NCI-H345 treated with DMSO at 0.1 percent for 48 hours (cell line): ENCODE results near the gene TAF3.

Source experiments
- DNase-seq: peaks from one replicate; lab custom pipeline; 2025; ENCODE audit not compliant: unreplicated experiment; lab: John Stamatoyannopoulos, UW

Gene TAF3

DNA sequence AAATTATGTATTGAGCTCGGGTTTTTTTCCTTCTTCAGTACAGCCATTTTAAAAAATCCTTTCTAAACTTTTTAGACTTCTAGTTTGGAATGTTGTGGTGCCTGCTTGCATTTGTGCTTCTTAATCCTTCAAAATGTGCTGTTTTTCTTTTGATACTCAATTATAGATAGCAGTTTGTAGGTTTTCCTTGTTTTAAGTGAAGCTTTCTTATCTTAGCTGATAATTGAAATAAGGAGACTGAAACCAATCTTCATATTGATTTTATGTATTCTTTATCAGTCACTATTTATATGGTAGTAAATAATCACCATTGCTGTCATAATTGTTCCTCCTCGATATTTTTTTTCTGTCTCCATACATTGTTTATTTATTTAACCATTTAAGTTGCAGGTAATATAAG, 56.6 kb downstream of the TAF3 start:
- DNase-seq = no peak

DNA sequence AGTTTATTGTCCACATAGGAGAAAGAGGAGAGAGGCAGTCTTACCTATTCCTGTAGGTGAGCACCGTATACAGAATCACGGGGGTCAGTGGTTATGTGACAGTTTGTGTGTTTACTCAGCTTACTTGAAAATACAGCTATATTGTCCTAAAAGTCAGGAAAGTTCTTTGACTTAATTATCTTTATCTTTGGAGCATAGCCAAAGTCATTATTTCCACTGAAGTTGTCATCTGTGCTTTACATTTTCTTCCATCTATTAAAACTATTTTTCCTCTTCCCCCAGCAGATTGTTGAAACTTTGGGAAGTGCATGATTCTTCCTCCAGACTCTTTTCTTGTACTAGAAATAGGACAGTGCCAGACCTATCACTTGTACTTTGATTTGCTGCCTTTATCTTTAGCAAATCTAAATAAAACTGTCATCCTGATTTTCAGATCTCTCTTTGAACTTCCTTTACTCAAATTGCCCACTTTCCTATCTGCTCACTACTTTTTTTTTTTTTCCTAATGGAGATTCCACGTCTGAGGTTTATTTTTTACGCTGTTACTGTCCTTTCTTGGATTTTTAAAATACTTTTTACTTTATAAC, 58.3 kb downstream of the TAF3 start:
- no peak for DNase-seq

DNA sequence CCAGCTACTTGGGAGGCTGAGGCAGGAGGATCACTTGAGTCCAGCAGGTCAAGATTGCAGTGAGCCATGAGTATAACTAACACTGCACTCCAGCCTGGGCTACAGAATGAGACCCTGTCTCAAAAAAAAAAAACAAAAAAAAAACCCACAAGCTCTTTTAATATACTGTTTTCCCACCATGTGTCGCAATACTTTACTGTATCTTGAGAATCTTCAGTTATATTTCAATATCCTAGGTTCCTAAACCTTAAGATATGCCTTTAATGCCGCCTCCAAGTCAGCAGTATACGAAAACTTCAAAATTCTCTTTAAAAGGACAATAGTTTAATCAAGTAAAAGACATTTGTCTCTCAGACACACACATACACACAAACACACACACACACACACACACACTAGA, 62.8 kb downstream of the TAF3 start:
- DNase-seq = no peak

DNA sequence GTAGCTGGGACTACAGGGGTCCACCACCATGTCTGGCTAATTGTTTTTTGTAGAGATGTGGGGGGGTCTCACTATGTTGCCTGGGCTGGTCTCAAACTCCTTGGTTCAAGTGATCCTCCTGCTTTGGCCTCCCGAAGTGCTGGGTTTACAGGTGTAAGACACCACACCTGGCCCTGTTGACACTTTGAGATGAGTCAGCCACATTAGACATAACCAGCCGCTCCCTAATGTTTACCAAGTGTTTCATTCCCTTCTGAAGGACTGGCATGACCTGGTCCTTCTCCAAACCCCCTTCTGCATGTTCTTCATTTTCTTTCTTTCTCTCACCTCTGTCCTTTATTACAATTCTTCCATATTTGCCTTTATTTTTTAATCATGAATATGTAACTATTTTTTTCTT, 67.8 kb downstream of the TAF3 start:
- DNase-seq = no peak

DNA sequence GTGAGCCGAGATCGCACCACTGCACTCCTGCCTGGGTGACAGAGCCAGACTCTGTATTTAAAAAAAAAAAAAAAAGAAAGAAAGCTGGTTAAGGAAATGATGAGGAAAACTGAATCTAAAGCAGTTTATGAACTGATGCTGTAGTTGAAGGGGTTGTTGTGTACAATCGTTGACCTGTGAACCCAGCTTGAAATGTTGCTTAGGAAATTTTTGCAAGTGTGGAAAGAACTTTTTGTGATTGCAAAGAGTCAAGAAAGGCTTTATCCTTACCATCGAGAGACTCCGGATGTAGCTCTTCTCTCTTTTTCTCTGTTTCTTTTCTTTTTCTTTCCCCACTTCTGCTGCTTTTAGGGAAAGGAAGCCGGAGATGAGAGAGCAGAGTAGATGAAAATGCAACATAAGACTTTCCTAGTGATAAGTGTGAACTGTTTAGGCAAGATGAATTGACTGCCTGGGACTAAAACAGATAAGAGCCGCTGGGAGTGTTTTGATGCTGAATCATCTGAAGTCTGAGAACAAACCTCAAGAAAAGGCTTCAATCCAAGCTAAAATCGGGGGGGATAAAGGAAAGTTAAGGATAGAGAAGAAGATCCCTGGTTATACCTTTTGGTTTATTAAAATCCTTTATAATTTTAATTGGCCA, 69.0 kb downstream of the TAF3 start:
- no peak for DNase-seq

DNA sequence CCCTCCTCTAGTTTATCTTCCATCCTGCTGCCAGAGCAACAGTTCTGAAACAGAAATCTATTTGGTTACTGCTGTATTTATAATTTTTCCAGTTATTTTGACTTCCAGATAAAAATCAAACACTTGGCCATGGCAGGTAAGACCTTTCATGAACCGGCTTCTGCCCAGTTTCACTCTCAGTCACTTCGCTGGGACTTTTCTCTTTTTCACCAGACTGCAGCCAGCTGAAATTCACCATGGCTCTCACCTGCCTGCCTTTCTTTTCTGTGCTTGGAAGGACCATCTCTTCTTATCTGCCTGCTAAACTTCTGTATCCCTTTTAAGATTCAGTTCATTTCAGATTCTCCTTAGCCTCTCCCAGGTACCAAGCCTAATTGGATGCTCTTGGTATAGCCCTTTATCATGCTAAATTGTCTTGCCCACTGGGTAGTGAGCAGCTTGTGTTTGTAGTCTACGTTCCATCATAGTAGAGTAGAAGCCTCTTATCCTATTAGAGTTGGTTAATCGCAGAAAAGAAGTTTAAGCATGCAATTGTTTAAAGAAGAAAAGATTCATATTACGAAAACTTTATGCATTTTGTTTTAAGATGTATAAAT, 71.7 kb downstream of the TAF3 start:
- DNase-seq = no peak

DNA sequence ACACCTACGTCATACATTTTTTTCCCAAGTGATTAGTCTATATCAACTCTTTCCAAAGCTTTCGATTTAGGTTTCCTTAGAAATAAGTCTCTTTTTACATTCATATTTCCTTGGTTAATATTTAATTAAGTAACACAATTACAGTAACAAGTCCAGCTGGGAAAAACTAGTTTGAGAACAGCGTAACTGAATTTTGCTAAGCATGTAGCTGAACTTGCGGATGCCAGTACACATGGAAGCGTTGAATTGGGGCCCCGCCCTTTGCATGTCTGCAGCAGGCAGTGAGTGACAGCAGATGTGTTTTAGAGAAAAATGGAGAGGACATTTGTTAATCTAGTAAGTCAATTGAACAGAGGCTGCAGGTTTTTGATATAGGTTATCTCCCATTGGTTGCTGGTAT, 72.5 kb downstream of the TAF3 start:
- DNase-seq = no peak

DNA sequence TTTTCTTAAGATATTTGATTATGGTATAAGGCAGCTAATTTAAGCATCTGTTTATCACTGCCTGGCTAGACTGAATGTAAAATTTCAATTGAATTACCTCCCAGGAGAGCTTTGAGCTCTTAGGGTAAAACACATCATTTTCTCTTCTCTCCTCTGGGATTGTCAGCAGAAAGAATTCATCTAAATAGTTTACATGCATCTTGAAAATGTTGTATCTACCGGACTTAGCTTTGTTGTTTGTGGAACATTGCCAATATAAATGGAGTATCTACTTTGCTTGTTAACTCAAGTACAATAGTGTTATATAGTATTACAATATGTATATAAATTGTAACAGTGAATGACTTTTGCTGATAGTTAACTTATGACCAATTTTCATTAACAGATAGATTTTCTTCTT, 73.3 kb downstream of the TAF3 start:
- no peak for DNase-seq

DNA sequence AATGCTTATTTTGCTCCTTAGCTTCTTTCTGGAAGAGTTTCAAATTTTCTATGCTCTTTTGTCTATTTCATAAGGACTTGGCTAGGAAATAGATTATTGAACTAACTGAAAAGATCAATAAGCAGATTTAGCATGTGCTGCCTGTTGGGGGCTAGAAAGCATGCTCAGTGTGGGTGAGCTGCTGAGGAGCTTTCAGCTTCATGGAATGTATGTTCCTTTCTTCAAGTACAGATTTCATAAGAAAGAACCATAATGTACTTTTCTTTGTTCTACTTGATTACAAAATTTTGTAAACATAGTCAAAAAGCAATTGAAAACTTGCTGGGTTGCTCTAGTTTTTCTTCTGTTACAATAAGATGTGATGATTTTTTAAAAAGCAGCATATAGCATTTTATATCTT, 73.8 kb downstream of the TAF3 start:
- DNase-seq = no peak

DNA sequence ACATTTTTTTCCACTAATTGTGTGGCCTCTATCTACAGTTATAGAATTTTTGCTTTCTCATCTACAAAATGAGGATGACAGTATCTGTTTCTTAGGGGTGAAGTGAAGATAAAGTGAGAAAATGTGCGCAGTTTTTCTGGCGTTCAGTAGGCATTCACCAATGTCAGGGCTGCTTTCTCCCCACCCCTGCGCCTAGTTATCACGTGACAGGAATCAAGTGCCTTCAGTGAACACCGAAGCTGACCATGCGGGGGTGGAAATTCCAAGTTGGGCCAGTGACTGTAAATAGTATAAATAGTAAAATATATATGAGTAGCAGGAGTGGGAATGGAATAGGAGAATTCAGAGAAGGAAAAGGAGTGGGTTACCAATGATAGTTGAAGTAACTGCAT, 77.4 kb downstream of the TAF3 start:
- no peak for DNase-seq

DNA sequence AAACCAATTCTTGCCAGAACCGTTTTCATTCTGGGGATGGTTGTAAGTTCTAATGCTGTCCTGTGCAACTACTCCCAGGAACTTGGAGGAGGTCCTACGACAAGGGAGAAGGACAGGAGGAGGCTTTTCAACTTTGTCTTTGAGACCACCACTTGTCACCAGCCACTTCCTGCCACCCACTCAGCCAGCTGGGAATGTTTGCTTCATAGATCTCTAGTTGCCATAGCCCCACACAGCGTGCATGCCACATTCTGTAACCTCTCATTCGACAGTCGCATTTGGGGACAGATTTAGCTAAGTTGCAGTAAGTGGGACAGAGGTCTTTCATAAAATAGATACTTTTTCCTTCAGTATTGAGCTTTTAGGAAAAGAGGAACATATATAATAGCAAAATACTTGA, 78.0 kb downstream of the TAF3 start:
- DNase-seq = no peak

DNA sequence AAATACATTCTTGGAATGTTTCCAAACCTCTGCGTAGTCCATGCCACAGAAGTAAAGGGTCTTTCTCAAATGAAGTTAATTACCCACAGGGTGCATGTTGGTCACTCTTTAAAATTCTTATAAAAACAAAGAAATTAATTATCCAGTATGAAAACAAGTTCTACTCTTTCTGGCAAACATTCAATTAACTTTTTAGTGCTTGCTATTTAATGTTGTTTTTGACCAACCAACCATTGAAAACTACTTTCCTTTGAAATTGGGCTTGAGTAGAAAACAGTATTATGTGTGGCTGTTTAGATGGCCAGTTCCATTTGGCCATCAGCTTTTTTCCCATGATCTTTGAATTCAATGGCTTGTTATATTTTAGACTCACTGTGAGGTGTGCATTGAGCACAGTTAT, 83.0 kb downstream of the TAF3 start:
- DNase-seq = no peak

DNA sequence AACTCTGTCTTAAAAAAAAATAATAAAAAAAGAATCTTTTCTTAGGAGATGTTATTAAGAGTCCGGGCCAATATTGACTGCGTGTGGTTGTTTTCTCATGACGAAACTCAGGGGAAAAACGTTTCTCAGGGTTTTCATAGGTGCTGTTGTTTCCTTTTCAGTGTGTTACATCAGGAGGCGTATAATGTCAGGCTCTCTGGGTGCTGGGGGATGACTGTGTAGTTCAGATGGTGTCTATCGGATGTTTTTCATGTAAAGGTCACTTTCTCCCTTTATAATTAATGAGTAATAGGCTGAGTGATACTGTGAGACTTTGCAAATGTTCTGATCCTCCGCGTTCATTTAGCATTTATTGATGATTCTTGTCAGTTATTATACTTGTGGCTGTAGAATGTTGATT, 84.1 kb downstream of the TAF3 start:
- DNase-seq = no peak

DNA sequence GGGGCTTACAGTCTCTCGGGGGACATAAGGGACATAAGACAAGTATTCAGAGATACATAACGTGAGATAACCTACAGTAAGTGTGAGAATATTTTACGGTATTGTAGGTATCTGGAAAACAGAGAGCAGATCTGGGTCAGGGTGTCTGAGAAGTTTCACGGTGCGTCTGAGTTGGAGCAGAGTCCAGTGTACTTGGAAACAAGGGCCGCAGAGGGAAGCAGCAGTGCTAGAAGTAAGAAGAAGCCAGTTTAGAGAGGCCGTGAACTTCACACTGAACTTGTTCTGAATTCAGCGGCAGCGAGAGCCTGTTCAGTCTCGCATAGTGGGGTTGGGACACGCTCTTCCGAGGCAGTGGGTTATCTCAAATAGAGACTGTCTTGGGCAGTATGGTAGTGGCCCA, 85.5 kb downstream of the TAF3 start:
- no peak for DNase-seq

DNA sequence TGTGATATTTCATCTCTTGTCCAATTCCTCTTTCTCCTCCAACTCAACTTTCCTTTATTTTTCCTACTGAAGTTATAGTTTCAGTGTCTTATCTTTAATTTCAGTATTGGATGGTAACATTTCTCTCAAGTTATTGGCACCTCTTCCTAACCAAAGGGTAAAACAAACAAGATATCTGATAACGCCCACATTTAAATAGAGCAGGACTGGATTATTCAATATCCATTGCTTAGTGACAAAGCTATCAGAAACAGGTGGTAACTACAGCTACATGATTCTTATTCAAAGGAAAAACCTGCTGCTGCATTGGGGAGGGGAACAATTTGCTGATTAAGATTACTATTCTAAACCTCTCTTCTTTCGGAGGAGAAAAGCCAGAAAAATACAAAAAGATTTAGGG, 87.8 kb downstream of the TAF3 start:
- no peak for DNase-seq

DNA sequence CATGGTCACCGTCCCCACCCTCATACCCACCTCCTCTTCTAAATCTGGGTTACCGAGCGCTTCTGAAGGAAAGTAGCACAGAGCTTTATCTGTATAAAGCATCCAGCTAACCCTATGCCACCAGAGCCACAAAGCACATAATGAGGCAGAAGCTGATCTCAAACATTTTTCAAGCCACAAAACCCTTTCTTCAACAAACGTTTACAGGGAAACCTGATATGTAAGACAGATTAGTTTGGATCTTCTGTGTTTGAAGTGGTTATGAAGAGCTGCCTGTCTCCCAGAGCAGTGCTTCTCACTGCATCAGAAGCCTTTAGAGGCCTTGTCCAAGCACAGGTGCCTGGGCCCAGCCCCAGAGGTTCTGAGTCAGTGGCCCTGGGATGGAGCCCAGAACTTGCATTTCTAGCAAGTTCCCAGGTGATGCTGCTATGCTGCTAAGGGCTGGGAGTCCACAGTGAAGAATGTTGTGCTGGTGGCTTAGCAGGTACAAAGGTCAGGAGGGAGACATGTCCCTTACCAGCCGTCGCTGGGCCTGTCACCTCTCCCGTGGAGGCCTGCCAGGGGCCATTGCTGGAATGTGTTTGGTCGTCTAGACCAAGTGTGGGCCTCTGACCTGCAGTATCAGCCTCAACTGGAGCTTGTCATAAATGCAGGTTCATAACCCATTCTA, 90.4 kb downstream of the TAF3 start:
- no peak for DNase-seq

DNA sequence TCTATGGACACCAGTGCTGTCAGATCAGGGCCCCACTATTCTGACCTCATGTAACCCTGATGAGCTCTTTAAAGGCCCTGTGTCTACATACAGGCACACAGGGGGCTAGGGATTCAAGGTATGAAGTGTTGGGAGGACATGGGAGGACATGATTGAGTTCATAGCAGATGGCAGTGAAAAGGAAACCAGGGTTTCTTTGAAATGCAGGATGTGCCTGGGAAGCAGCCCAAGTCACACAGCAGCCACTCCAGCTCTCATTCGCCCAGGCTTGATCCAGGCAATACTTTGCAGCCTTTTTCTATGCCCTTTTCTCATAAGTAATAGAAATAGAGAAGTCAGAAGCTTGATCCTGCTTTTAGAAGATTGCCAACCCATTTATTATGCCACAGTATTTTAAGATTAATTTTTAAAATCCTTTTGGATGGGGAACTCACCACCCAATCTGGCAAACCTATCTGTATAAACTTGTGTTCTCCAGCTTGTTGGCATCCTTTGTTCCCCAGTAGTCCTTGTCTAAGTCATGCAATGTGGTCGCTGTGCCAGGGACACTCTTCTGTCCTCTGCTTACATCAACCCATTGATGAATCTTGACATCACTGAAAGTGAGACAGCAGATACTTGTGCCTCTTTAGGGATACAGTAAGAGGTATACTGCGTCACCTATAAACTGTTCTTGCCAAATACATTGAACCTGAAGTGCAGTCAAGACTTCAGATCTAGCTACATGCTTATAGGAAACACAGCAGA, 95.0 kb downstream of the TAF3 start:
- no peak for DNase-seq

DNA sequence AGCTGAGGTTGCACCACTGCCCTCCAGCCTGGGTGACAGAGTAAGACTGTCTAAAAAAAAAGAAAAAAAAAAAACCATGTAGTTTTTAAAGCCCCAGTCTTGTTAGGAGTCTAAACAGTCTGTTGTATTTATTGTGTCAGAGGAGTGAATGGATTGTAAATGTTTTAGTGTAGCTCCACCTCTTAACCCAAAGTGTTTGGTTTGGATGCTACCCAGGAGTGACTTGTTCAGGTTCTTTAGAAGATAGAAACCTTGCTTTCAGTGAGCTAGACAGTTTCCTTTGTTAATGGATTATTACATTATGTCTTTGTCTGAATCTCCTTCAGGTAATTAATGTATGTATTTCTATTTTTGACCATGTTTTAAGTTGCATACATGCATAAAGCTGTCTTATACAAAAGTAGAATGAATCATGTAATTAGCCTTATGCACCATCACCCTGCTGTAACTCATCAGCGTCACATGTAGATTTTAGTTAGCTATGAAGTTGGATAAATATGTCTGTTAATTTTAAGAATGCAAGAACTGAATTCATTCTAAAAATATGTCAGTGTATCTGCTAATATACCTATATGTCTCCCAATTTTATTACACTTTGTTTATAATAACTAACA, 97.7 kb downstream of the TAF3 start:
- DNase-seq = peak; percentile 10

DNA sequence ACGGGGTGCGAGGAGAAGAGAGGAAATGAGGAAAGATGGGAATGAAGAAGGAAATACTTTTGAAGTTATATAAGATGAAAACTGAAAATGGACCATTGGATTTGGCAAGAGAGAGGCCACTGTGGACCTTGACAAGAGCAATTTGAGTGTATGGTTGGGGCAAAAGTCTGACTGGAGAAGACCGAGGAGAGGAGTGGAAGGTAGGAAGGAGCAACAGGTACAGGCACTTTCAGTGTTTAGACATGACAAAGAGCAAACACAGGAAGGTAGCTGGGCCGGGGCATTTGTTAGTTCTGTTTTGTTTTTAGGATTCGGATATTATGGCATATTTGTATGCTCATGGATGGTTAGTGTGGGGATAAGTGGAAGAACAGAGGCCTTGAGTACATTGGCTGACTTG, 99.4 kb downstream of the TAF3 start:
- no peak for DNase-seq

DNA sequence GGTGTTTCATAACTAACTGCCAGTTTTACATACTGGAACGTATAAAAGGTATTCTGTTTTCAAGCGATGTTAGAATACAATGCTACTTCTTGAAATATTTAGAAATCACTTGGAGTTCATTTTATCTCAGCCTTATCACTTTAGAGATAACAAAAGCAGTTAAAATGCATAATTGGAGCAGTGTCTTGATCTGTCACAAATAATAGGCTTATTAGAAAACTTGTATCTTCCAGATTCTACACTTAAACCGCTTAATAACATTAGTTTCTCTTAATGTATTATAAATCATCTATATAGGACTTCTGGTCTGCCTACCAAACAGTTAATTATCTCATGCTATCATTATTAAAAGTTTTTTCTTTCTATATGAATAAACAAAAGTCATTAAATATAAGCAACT, 104.4 kb downstream of the TAF3 start:
- DNase-seq = no peak

DNA sequence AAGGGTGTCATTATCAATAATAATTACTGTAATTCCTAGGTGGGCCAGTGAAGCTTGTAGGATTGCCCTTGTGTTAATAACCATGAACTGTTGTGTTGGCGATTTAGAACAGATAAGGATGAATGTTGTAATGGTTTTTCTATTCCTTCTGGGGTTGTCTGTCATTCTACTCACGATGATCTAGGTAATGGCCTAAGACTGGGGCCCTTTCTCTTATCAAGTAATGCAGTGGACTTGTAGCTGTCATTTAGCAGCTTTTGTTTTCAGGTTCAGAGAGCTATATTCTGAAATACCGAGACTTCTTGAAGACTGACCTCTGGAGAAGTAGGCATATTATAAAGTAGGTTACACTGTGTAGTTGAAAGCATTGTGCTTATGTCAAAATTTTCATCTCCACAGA, 110.2 kb downstream of the TAF3 start:
- no peak for DNase-seq
